HepG2 (cell line): ENCODE data around the gene GOLGA7B. TPM values are rescaled to one million over a fixed set of nuclear protein-coding genes. Genes with fewer than 3 reads are reported as not detected.

Experiments used
- ATF1 ChIP-seq: IDR thresholded peaks from 2 replicates; pipeline ENCODE4 v1.6.1; 2016; ENCODE audit warnings: mild to moderate bottlenecking, control low read depth
- BCL6 ChIP-seq: IDR thresholded peaks from 2 replicates; pipeline ENCODE4 v1.6.1; 2016; ENCODE audit warnings: missing genetic modification reagents, missing compliant biosample characterization
- BCLAF1 ChIP-seq: fragments of 450-650 bp; IDR thresholded peaks from 2 replicates; pipeline ENCODE4 v1.6.1; 2017; ENCODE audit warnings: mild to moderate bottlenecking
- BRD4 ChIP-seq: sonication (generic); formaldehyde crosslinking; IDR thresholded peaks from 2 replicates; pipeline ENCODE4 v1.4.0; 2020; ENCODE audit warnings: missing genetic modification reagents
- HMGA1 ChIP-seq: sonication (generic); formaldehyde crosslinking; conservative IDR thresholded peaks from 2 replicates; pipeline ENCODE4 v1.4.0; 2020; ENCODE audit warnings: missing genetic modification reagents
- HNRNPH1 ChIP-seq: fragments of 200-400 bp; formaldehyde crosslinking; optimal IDR thresholded peaks from 2 replicates; pipeline ENCODE3; 2017; ENCODE audit warnings: mild to moderate bottlenecking, low read depth, low read length
- KLF11 ChIP-seq: IDR thresholded peaks from 2 replicates; pipeline ENCODE4 v1.6.1; 2016; ENCODE audit warnings: missing compliant biosample characterization
- MED8 ChIP-seq: sonication (generic); formaldehyde crosslinking; IDR thresholded peaks from 2 replicates; pipeline ENCODE4 v1.8.1; 2023; ENCODE audit warnings: mild to moderate bottlenecking, missing genetic modification reagents; ENCODE audit not compliant: insufficient replicate concordance
- STAG1 ChIP-seq: sonication (generic); formaldehyde crosslinking; IDR thresholded peaks from 2 replicates; pipeline ENCODE4 v1.4.0; 2020; ENCODE audit warnings: missing genetic modification reagents
- ZBTB7B ChIP-seq: sonication (generic); formaldehyde crosslinking; IDR thresholded peaks from 2 replicates; pipeline ENCODE4 v1.4.0; 2020; ENCODE audit warnings: missing genetic modification reagents
- ZMYM2 ChIP-seq: sonication (generic); formaldehyde crosslinking; IDR thresholded peaks from 2 replicates; pipeline ENCODE4 v1.8.0; 2022; ENCODE audit warnings: mild to moderate bottlenecking, missing genetic modification reagents
- ZNF678 ChIP-seq: sonication (generic); formaldehyde crosslinking; IDR thresholded peaks from 2 replicates; pipeline ENCODE4 v1.4.0; 2020; ENCODE audit warnings: mild to moderate bottlenecking, missing genetic modification reagents
- ZNF788 ChIP-seq: sonication (generic); formaldehyde crosslinking; IDR thresholded peaks from 2 replicates; pipeline ENCODE4 v1.5.0; 2020; ENCODE audit warnings: mild to moderate bottlenecking, missing genetic modification reagents, borderline replicate concordance
- ZNF790 ChIP-seq: sonication (generic); formaldehyde crosslinking; IDR thresholded peaks from 2 replicates; pipeline ENCODE4 v1.8.0; 2022; ENCODE audit warnings: missing genetic modification reagents, mild to moderate bottlenecking, borderline replicate concordance
- polyA plus RNA-seq, 8 experiments: library from polyadenylated mRNA; depleted of rRNA in 3 of 8; stranded (reverse) in 7 of 8; unstranded in 1 of 8; fragments of >200 nt; fragmentation: Illumina TruSeq in 4 of 8; extraction: Trizol in 4 of 8; gene quantifications; 2 replicates each; pipeline versions ENCODE4 v1.2.1 to v1.2.3, GENCODE V29; 2011 to 2016; ENCODE audit warnings: low read depth in 4 of 8, missing spikeins in 1 of 8, mixed read lengths in 1 of 8; ENCODE audit not compliant: insufficient read depth in 1 of 8
- total RNA-seq, 5 experiments: library from RNA; depleted of rRNA; stranded (reverse); fragments of >200 nt; fragmentation: Illumina TruSeq; extraction: Trizol; gene quantifications; 2 replicates each; pipeline ENCODE4 v1.2.3, GENCODE V29; 2016; ENCODE audit warnings: low read depth in 1 of 5
- TF ChIP-seq, protein P1 (sequence below): sonication (generic); formaldehyde crosslinking; IDR thresholded peaks from 2 replicates; pipeline ENCODE4 v1.4.0; 2020; ENCODE audit warnings: low read depth, missing genetic modification reagents
- TF ChIP-seq, protein P2 (sequence below): sonication (generic); formaldehyde crosslinking; IDR thresholded peaks from 2 replicates; pipeline ENCODE4 v1.8.1; 2023; ENCODE audit warnings: mild to moderate bottlenecking, inconsistent platforms, moderate library complexity, missing genetic modification reagents, borderline replicate concordance
- TF ChIP-seq, protein P3 (sequence below): IDR thresholded peaks from 2 replicates; pipeline ENCODE4 v1.6.1; 2016; ENCODE audit warnings: low read depth, control low read depth
- TF ChIP-seq, protein P4 (sequence below): sonication (generic); formaldehyde crosslinking; IDR thresholded peaks from 2 replicates; pipeline ENCODE4 v1.5.1; 2020; ENCODE audit warnings: mild to moderate bottlenecking, missing genetic modification reagents, moderate library complexity

GOLGA7B gene
- total and polyA plus RNA-seq, 2 of the 13 experiments (the other 11 are each of a cell fraction or from before 2014, with no cell fraction given): not detected

- TF ChIP-seq, protein P1, sequence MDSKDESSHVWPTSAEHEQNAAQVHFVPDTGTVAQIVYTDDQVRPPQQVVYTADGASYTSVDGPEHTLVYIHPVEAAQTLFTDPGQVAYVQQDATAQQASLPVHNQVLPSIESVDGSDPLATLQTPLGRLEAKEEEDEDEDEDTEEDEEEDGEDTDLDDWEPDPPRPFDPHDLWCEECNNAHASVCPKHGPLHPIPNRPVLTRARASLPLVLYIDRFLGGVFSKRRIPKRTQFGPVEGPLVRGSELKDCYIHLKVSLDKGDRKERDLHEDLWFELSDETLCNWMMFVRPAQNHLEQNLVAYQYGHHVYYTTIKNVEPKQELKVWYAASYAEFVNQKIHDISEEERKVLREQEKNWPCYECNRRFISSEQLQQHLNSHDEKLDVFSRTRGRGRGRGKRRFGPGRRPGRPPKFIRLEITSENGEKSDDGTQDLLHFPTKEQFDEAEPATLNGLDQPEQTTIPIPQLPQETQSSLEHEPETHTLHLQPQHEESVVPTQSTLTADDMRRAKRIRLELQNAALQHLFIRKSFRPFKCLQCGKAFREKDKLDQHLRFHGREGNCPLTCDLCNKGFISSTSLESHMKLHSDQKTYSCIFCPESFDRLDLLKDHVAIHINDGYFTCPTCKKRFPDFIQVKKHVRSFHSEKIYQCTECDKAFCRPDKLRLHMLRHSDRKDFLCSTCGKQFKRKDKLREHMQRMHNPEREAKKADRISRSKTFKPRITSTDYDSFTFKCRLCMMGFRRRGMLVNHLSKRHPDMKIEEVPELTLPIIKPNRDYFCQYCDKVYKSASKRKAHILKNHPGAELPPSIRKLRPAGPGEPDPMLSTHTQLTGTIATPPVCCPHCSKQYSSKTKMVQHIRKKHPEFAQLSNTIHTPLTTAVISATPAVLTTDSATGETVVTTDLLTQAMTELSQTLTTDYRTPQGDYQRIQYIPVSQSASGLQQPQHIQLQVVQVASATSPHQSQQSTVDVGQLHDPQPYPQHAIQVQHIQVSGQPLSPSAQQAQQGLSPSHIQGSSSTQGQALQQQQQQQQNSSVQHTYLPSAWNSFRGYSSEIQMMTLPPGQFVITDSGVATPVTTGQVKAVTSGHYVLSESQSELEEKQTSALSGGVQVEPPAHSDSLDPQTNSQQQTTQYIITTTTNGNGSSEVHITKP (CRISPR knock-in tag): no peak
- TF ChIP-seq ZMYM2 (CRISPR knock-in tag) (no peak), BRD4 (CRISPR knock-in tag) (no peak), KLF11 (no peak), BCLAF1 (no peak), ZNF790 (CRISPR knock-in tag) (no peak), ZBTB7B (CRISPR knock-in tag) (no peak), MED8 (no peak), HMGA1 (no peak), BCL6 (0 out of 2 replicates have a peak, but pooled peaks have one; percentile 19), ATF1 (no peak), HNRNPH1 (no peak), STAG1 (peak; percentile 92), ZNF678 (no peak), ZNF788 (CRISPR knock-in tag) (peak; percentile 37; the same call in 1 of the 2 replicates)
- TF ChIP-seq, protein P2, sequence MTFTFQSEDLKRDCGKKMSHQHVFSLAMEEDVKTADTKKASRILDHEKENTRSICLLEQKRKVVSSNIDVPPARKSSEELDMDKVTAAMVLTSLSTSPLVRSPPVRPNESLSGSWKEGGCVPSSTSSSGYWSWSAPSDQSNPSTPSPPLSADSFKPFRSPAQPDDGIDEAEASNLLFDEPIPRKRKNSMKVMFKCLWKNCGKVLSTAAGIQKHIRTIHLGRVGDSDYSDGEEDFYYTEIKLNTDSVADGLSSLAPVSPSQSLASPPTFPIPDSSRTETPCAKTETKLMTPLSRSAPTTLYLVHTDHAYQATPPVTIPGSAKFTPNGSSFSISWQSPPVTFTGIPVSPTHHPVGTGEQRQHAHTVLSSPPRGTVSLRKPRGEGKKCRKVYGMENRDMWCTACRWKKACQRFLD (CRISPR knock-in tag): 0 out of 2 replicates have a peak, but pooled peaks have one; percentile 36
- TF ChIP-seq, protein P3, sequence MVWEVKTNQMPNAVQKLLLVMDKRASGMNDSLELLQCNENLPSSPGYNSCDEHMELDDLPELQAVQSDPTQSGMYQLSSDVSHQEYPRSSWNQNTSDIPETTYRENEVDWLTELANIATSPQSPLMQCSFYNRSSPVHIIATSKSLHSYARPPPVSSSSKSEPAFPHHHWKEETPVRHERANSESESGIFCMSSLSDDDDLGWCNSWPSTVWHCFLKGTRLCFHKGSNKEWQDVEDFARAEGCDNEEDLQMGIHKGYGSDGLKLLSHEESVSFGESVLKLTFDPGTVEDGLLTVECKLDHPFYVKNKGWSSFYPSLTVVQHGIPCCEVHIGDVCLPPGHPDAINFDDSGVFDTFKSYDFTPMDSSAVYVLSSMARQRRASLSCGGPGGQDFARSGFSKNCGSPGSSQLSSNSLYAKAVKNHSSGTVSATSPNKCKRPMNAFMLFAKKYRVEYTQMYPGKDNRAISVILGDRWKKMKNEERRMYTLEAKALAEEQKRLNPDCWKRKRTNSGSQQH (CRISPR knock-in tag): no peak
- TF ChIP-seq, protein P4, sequence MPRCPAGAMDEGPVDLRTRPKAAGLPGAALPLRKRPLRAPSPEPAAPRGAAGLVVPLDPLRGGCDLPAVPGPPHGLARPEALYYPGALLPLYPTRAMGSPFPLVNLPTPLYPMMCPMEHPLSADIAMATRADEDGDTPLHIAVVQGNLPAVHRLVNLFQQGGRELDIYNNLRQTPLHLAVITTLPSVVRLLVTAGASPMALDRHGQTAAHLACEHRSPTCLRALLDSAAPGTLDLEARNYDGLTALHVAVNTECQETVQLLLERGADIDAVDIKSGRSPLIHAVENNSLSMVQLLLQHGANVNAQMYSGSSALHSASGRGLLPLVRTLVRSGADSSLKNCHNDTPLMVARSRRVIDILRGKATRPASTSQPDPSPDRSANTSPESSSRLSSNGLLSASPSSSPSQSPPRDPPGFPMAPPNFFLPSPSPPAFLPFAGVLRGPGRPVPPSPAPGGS (CRISPR knock-in tag): no peak
Observed at GRCh38 chr10:97869091-97870042, 19.7 kb downstream of the GOLGA7B start (continued).
